NCI-H146 treated with DMSO at 0.1 percent for 48 hours (cell line): Measurements from ENCODE around the gene LTBP1.
A peak's percentile ranks its signal among the peaks of the same experiment; 100 is the strongest.

Source experiments
- DNase-seq: peaks from one replicate; lab custom pipeline; 2025; ENCODE audit not compliant: unreplicated experiment; lab: John Stamatoyannopoulos, UW

LTBP1 gene

GRCh38 chr2:32931519-32931918 lies 15.2 kb upstream of the LTBP1 start:
- DNase-seq = no peak

GRCh38 chr2:32931945-32932709 lies 14.6 kb upstream of the LTBP1 start:
- DNase-seq = no peak

GRCh38 chr2:32932825-32933755 lies 13.7 kb upstream of the LTBP1 start:
- no peak for DNase-seq

GRCh38 chr2:32933756-32934095 lies 13.0 kb upstream of the LTBP1 start:
- DNase-seq = no peak

- no peak for DNase-seq
Measured at GRCh38 chr2:32937602-32938448, 8.9 kb upstream of the LTBP1 start.

GRCh38 chr2:32938934-32939333 lies 7.8 kb upstream of the LTBP1 start:
- no peak for DNase-seq

- no peak for DNase-seq
Measured at GRCh38 chr2:32940316-32940997, 6.3 kb upstream of the LTBP1 start.

- DNase-seq = no peak
Measured at GRCh38 chr2:32941944-32942690, 4.6 kb upstream of the LTBP1 start.

GRCh38 chr2:32942793-32943485 lies 3.8 kb upstream of the LTBP1 start:
- no peak for DNase-seq

GRCh38 chr2:32945286-32945685 lies 1.5 kb upstream of the LTBP1 start:
- DNase-seq = no peak

GRCh38 chr2:32947076-32947483 lies 327 bp downstream of the LTBP1 start:
- peak; percentile 1 for DNase-seq

- DNase-seq = peak; percentile 5
Measured at GRCh38 chr2:32947484-32948143, 861 bp downstream of the LTBP1 start.

GRCh38 chr2:32948266-32948665 lies 1.5 kb downstream of the LTBP1 start:
- DNase-seq = no peak

GRCh38 chr2:32949260-32949659 lies 2.5 kb downstream of the LTBP1 start:
- no peak for DNase-seq

- DNase-seq = no peak
Measured at GRCh38 chr2:32951672-32952071, 4.9 kb downstream of the LTBP1 start.

GRCh38 chr2:32952761-32953476 lies 6.2 kb downstream of the LTBP1 start:
- DNase-seq = no peak

GRCh38 chr2:32954206-32954605 lies 7.5 kb downstream of the LTBP1 start:
- no peak for DNase-seq

GRCh38 chr2:32958821-32959220 lies 12.1 kb downstream of the LTBP1 start:
- DNase-seq = no peak
